ACHN (cell line): ENCODE data around the gene WASHC2A.
"Not testable (repeated sequence)": the region's sequence is repeated elsewhere in the genome, so short reads cannot be mapped to it uniquely, and the experiment has no call there.

ENCODE experiments used
- DNase-seq: peaks from one replicate; pipeline ENCODE4 v3.0.0-alpha.2; 2015
- in situ Hi-C: cut with HindIII; loops from 2 replicates; pipeline ENCODE4 v1.10.0; 2017; ENCODE audit warnings: low sequenced_read_pairs, low pct_ligation_motif_present, low pct_unique_long_range_greater_than_20kb

WASHC2A gene

GRCh38 chr10:50056654-50057053 is 11.1 kb upstream of the WASHC2A start:
- in situ Hi-C loops, DNase-seq: not testable (repeated sequence)

- DNase-seq = not testable (repeated sequence)
Measured at GRCh38 chr10:50058727-50059126, 9.0 kb upstream of the WASHC2A start.

GRCh38 chr10:50059946-50060345 is 7.8 kb upstream of the WASHC2A start:
- DNase-seq, in situ Hi-C loops: not testable (repeated sequence)

More at GRCh38 chr10:50058727-50059126, 9.0 kb upstream of the WASHC2A start:
- in situ Hi-C loops = not testable (repeated sequence)

DNA sequence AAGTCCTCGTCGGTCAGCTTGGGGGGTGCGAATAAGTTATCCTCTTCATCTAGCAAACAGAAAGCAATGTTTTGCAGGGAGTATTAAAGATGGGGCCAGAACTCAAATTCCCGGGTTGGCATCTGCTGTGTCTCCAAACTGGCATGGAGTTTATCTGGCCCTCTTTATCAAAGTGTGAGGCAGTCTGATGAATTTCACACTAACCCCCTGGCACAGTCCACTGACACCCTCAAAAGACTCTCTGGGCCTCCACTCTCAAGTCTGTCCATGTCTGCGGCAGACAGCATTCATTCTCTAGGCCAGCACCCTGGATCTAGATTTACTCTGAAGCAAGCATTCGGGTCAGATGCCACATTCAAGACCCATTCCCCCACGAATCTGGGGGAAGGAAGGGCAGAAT is 6.2 kb upstream of the WASHC2A start:
- in situ Hi-C loops, DNase-seq: not testable (repeated sequence)

GRCh38 chr10:50063100-50063499 is 4.7 kb upstream of the WASHC2A start:
- DNase-seq = no peak
- in situ Hi-C loops = no loop called here

DNA sequence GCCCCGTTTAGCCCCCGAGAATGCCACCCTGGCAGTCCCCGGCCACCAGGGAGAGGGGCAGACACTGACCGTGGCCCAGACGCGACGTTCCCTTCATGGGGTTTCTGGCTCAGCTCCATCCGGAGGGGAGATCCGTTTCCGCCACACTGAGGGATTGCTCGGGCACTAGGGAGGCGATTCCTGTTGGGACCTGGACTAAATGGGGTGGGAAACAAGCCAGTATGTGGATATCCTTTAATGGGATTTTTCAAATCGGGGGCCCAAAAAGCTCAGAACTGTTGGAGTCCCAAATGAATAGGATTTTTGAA is 552 bp downstream of the WASHC2A start:
- in situ Hi-C loops = not testable (repeated sequence)

GRCh38 chr10:50075139-50075538 is 7.4 kb downstream of the WASHC2A start:
- in situ Hi-C loops, DNase-seq: not testable (repeated sequence)

More for the DNA sequence above, 552 bp downstream of the WASHC2A start:
- DNase-seq = not testable (repeated sequence)

- in situ Hi-C loops, DNase-seq: not testable (repeated sequence)
Measured at GRCh38 chr10:50075544-50075943, 7.8 kb downstream of the WASHC2A start.

DNA sequence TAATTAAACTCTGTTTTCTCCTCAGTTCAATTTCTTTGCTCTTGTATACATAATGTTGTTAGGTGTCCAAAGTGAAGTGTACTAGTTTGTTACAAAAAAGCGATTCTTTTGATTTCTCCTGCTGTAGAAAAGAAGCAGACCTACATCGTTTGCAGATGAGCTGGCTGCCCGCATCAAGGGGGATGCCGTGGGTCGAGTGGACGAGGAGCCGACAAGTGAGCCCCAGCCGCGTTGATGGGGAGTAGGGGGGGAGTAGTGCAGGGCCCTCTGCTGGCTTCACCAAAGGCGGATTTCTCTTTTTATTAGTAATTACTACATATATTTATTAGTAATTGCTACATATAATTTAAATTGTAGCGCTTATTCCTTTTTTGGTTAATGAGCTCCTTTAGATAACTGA is 23.6 kb downstream of the WASHC2A start:
- in situ Hi-C loops, DNase-seq: not testable (repeated sequence)

- in situ Hi-C loops, DNase-seq: not testable (repeated sequence)
Measured at GRCh38 chr10:50092928-50093327, 25.2 kb downstream of the WASHC2A start.

GRCh38 chr10:50094630-50095029 is 26.9 kb downstream of the WASHC2A start:
- DNase-seq, in situ Hi-C loops: not testable (repeated sequence)

DNA sequence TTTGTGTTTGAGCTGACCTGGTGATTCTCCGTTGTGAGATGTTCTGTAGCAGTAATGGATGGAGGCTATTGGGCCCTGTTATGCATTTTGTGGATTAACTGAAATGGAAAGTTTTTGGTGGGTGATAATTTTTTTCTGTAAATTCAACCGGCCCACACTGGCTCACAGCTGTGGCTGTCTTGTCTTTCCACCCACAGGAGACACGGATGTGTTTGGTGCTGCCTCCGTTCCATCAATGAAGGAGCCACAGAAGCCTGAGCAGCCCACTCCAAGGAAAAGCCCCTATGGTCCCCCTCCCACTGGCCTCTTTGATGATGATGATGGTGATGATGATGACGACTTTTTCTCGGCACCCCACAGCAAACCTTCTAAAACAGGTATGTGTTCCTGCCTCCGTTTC is 27.6 kb downstream of the WASHC2A start:
- DNase-seq, in situ Hi-C loops: not testable (repeated sequence)

DNA sequence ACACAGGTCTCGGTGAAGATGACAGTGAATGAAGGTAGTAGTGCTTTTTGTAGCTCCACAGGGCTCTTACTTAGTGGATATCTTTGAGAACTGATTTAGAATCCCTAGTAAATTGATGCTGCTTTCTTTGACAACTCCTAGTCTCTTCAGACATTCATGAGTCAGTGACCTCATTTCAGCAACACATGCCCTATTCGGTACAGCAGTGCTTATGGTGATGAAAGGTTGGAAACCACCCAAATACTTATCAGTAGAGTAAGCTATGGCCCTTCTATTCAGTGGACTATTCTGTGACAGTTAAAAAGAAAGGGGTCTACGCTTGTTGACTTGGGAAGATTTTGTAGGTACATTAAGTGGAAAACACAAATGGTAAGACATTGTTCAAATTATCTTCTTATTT is 29.0 kb downstream of the WASHC2A start:
- DNase-seq, in situ Hi-C loops: not testable (repeated sequence)

GRCh38 chr10:50098645-50099044 is 30.9 kb downstream of the WASHC2A start:
- in situ Hi-C loops, DNase-seq: not testable (repeated sequence)

GRCh38 chr10:50101139-50101582 is 33.4 kb downstream of the WASHC2A start:
- in situ Hi-C loops, DNase-seq: not testable (repeated sequence)

DNA sequence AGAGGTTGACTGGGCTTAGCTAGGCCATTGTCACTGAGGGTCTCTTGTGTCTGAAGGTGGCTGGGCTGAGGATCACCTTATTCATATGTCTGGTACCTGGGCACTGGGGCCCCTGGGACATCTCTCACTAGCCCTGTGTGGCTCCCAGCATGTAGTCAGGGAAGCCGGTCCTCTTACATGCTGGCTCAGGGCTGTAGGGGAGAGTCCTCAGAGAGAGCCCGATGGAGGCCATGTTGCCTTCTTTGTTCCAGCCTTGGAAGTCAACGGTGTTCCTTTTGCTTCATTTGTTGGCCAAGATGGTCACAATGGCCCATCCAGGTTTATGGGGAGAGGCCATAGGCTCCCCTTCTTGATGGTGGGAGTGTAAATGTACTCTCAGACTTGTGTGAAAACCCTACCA is 34.0 kb downstream of the WASHC2A start:
- in situ Hi-C loops, DNase-seq: not testable (repeated sequence)

DNA sequence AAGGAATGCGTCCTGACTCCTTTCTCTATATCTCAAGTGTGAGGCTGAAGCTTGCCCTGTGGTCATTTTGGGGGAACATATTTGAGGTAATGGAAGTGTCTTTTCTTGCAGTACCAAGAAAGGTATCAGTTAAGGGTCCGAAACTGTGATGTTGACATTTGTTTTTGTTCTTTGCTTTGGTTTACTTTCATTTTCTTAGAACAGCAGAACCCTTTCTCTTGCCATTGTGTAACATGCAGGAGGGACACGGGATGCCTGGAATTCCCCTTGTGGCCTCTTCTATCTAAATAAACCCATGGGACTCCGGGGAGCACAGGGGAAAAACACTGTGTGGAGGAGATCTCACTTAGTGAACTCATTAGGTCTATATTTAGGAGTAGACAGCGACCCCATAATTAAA is 34.5 kb downstream of the WASHC2A start:
- in situ Hi-C loops, DNase-seq: not testable (repeated sequence)

GRCh38 chr10:50108999-50109698 is 41.4 kb downstream of the WASHC2A start:
- in situ Hi-C loops, DNase-seq: not testable (repeated sequence)

- DNase-seq, in situ Hi-C loops: not testable (repeated sequence)
Measured at GRCh38 chr10:50112419-50113112, 44.8 kb downstream of the WASHC2A start.

- in situ Hi-C loops, DNase-seq: not testable (repeated sequence)
Measured at GRCh38 chr10:50126765-50127164, 59.0 kb downstream of the WASHC2A start.
